Stimulated activated effector memory CD8-positive, alpha-beta T cell treated with anti-CD3 and anti-CD28 coated beads, Interleukin-12 subunit alpha, Interleukin-12 subunit beta, amount 100 ng/mL, for 72 hours (primary cell): ENCODE data around the gene PER1.

Experiments used
- ATAC-seq: fragments of 150-1000 bp; cut with Tn5 transposase; 2 replicates; pipeline ENCODE4 v1.10.0; 2021
- DNase-seq, 2 donors: peaks; one replicate each; pipeline ENCODE4 v3.0.0; 2021 to 2022; ENCODE audit warnings: low spot score in 2 of 2
- H3K27ac Mint-ChIP-seq: one replicate; pipeline ENCODE4 v1.8.0; 2022; ENCODE audit warnings: mild to moderate bottlenecking, mixed read lengths
- H3K36me3 Mint-ChIP-seq: one replicate; pipeline ENCODE4 v1.8.0; 2022; ENCODE audit warnings: mild to moderate bottlenecking, mixed read lengths
- H3K4me1 Mint-ChIP-seq: one replicate; pipeline ENCODE4 v1.8.0; 2022; ENCODE audit warnings: mixed read lengths
- H3K4me3 Mint-ChIP-seq: one replicate; pipeline ENCODE4 v1.8.0; 2022; ENCODE audit warnings: mild to moderate bottlenecking, mixed read lengths
- H3K9me3 Mint-ChIP-seq: one replicate; pipeline ENCODE4 v1.8.0; 2022; ENCODE audit warnings: mixed read lengths

PER1 gene

DNA sequence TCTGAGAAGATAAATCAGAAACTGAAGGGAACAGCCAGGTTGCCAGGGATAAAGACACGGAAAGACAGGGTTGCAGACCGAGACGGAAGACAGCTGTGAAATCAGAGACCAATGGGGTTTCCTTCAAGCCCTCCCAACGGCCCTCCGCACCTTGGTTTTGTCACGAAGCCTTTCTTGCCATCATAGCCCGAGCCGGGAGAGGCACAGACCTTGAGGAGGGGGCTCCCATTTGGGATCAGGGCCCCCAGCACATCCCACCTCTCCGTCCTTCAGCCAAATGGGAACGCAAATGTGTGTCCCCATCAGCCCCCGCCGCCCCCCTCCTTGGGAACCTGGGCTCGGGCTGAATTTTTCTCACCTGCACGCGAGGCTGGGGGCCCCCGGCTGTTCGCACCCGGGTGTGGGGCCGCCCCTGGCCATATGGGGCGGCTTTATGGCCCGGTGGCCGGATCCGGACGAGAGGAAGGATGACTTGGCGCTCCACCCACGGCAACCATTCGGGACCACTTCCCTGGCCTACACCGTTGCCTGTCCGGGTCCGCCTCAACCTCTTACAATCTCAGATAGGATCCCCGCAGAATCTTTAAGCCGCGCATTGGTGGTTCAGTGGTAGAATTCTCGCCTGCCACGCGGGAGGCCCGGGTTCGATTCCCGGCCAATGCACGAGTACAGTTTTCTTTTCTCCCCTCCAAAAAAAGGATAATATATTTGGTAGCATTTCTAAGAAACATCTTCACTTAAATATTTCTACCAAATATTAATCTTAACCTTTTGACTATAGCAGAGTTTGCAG, 26.9 kb downstream of the PER1 start:
- H3K9me3 Mint-ChIP-seq = no peaks in the 10 kb centered on the region
- H3K4me3 Mint-ChIP-seq = peak overlapping the region; percentile 82
- ATAC-seq = peak; percentile 43
- DNase-seq = peak; percentile 92 to 98
- peak overlapping the region; percentile 100 for H3K27ac Mint-ChIP-seq
- H3K36me3 Mint-ChIP-seq = peaks cover 47% of the 10 kb centered on the region
- peaks cover 63% of the 10 kb centered on the region for H3K4me1 Mint-ChIP-seq

DNA sequence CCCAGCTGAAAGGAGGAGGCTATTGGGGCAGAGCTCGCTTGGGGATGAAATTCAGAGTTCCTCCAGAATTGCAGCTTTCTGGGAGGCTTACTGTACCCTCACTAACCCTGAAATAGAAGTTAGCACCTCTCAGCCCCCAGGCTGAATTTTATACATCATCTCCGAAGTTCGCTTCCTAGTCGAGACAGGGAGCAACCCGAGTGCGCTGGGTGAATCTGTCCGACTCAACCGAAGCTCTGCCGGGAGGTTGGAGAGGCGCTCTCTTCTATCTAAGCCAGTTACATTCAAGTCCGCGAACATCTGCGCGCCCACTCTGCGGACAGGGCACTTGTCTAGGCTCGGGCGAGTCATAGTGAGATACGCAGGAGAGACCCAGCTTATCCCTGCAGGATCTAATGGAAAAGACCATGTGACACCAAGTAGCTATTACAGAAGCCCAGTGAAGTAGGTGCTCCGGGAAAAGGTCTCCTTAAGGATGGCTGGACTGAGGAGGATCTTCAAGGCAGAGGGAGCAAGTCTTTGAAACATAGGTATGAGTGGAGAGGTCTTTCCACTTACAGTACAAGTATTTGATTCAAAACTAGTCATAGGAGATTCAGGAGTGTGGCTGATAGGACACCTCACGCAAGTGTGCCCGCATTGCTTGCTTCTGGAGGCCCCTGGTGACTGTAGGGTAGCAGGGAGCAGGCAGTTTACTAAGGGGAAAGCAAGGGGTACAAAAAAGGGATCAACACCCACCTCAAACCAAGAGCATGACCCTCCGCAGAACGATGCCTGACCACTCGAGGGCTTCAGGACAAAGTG, 27.7 kb downstream of the PER1 start:
- Mint-ChIP-seq H3K4me1 (peaks cover 70% of the 10 kb centered on the region), H3K27ac (peak overlapping the region; percentile 100), H3K36me3 (peaks cover 55% of the 10 kb centered on the region), H3K9me3 (no peaks in the 10 kb centered on the region), H3K4me3 (peak overlapping the region; percentile 82)
- no peak for DNase-seq
- peak; percentile 6 for ATAC-seq

DNA sequence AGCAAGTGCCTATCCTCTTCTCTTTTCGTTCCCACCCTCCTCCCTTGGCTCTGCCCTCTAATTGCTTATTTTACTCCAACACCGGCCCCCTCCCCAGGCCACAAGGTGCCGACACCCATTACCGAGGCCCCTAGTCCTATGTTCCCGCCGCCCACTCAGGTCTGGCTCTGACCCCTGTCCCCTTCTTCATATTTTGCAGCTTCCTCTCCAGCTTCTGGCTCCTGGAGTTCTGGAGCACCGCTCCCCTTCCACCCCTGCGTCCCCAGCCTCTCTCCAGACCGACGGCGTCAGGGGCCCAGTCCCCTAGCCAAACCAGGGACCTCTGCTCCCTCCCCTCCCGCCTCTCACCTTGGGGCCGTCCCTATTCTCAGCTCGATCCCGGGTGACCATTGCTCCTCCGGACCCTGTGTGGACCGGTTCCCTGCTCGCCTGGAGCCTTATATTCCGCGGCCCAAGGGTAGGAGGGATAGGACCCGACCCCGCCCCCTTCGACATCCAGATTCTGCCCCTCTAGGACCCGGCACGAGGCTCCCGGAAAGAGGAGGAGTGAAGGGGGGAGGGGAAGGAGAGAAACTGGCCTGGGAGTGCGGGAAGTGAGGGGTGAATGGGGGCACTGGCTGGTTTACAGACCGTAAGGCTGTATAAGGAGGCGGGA, 28.4 kb downstream of the PER1 start, which contains the start of gene HES7:
Gene HES7 (minus strand): TSS at position 412 of the 655 bp plus-strand sequence. CDS start 22 bp downstream, at position 390.
- Mint-ChIP-seq H3K4me3 (peak within 1 kb of the TSS; percentile 82), H3K9me3 (no peaks in the 10 kb centered on the region), H3K36me3 (peaks cover 62% of the 10 kb centered on the region), H3K27ac (peak within 1 kb of the TSS; percentile 100), H3K4me1 (peaks cover 78% of the 10 kb centered on the region)
- no peak for DNase-seq
- ATAC-seq = no peak

DNA sequence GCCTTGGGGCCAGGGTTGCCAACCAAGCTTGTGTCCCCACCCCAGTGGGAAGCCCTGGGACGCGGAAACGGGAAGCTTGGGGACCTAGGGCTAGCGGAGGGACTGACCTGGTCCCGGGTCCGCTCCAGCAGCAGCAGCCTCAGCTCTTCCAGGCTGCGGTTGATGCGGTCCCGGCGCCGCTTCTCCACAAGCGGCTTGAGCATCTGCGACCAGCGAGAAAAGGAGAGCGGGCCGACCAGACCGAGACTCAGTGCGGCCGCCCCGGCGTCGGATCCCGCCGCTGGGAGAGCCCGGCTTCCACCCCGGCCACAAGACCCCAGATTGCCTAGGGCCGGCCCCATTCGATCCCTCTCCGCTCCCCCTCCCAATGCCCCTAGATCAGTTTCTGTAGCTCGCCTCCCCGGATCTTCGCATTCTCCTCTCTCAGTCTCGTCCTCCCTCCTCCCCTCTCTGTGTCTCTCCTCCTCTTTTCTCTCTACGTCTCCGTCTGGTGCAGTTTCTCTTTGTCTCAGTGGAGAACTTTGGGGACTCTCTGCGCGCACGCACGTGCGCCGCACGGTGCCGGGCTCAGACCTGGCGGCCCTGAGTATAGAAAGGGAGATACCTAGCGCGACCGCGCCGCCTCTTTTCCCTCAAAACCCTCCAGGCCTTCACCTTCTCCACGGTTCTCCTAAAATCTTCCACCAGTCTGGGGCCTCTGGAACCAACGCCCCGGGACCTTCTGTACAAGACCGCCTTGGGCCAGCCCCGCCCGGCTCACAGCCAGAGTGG, 29.1 kb downstream of the PER1 start:
- peak overlapping the region; percentile 82 for H3K4me3 Mint-ChIP-seq
- H3K36me3 Mint-ChIP-seq = peaks cover 69% of the 10 kb centered on the region
- ATAC-seq = peak; percentile 6
- peak in 1 of 2 donors; percentile 74 for DNase-seq
- H3K9me3 Mint-ChIP-seq = no peaks in the 10 kb centered on the region
- H3K27ac Mint-ChIP-seq = peak overlapping the region; percentile 36
- H3K4me1 Mint-ChIP-seq = peaks cover 85% of the 10 kb centered on the region

DNA sequence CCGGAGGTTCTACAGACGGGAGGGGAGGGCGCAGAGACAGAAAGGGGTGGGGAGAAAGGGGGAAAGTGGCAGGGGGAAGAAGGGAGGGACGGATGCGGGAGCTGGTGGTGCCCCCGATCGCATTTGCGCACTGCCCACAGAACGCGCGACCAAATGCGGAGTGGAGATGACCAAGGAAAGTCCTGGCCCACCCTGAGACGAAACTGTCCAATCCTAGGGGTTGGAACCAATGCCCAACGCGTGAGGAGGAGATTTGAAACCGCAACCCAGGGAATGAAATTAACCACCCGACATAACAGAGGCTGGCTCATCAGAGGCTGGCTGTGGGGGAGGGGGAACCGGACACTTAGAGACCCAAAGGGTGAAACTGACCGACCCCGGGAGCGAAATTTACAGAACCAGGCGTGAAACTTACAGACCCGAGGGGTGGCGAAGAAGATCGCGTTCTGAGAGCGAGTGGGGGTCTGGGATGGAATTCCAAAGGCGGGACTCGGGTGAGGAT, 29.7 kb downstream of the PER1 start:
- ATAC-seq (no peak), DNase-seq (peak in 1 of 2 donors; percentile 66)
- peak overlapping the region; percentile 82 for H3K4me3 Mint-ChIP-seq
- H3K36me3 Mint-ChIP-seq = peaks cover 71% of the 10 kb centered on the region
- H3K27ac Mint-ChIP-seq = no peak overlapping the region
- peaks cover 91% of the 10 kb centered on the region for H3K4me1 Mint-ChIP-seq
- no peaks in the 10 kb centered on the region for H3K9me3 Mint-ChIP-seq

DNA sequence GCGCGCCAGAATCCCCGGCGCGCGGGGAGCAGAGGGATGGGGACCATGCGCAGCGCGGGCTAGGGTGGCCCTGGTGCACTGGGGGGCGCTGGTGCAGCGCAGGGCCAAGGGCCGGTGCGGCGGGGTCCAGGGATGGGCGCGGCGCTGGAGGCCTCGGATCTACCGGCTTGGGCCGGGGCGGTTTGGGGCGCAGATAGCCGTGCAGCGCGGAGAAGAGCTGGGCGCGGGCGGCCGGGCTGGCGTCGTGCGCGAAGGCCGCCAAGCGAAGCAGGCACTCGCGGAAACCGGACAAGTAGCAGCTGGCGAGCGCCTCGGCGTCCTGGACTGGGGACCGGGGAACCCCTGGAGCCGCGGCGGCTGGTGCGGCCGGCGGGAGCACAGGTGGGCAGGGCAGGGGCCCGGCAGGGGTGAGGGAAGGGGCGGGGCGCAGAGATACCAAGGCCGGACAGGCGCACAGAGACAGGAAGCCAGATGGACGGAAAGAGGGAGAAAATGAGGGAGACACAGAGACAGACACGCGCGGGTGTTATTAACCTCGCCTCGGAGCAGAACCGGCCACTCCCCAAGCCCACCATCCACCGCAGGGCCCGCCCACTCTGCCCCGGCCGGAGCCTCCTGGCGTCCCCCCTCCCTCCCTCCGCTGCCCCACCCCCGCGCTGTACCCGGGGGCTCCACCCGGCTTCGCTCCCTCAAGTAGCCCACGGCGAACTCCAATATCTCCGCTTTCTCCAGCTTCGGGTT, 30.4 kb downstream of the PER1 start:
- no peaks in the 10 kb centered on the region for H3K9me3 Mint-ChIP-seq
- H3K27ac Mint-ChIP-seq = no peak overlapping the region
- H3K4me3 Mint-ChIP-seq = peak overlapping the region; percentile 82
- DNase-seq = peak; percentile 57 to 88
- peaks cover 86% of the 10 kb centered on the region for H3K4me1 Mint-ChIP-seq
- ATAC-seq = peak; percentile 45
- H3K36me3 Mint-ChIP-seq = peaks cover 70% of the 10 kb centered on the region

DNA sequence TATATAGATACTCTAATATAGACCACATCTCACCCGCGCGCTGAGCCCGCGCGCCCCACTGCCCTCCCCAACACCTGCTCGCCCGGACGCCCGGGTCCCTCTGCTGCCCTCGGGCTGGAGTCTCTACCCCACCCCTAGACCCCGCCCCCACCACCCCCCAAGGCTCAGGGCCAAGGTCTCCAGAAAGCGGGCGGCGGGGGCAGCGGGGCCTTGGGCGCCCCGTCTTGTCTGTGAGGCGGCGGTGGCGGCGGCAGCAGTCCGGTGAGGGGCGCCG, 30.9 kb downstream of the PER1 start:
- H3K27ac Mint-ChIP-seq = peak overlapping the region; percentile 100
- H3K4me1 Mint-ChIP-seq = peaks cover 81% of the 10 kb centered on the region
- H3K36me3 Mint-ChIP-seq = peaks cover 64% of the 10 kb centered on the region
- ATAC-seq (no peak), DNase-seq (no peak)
- H3K9me3 Mint-ChIP-seq = no peaks in the 10 kb centered on the region
- H3K4me3 Mint-ChIP-seq = peak overlapping the region; percentile 82

DNA sequence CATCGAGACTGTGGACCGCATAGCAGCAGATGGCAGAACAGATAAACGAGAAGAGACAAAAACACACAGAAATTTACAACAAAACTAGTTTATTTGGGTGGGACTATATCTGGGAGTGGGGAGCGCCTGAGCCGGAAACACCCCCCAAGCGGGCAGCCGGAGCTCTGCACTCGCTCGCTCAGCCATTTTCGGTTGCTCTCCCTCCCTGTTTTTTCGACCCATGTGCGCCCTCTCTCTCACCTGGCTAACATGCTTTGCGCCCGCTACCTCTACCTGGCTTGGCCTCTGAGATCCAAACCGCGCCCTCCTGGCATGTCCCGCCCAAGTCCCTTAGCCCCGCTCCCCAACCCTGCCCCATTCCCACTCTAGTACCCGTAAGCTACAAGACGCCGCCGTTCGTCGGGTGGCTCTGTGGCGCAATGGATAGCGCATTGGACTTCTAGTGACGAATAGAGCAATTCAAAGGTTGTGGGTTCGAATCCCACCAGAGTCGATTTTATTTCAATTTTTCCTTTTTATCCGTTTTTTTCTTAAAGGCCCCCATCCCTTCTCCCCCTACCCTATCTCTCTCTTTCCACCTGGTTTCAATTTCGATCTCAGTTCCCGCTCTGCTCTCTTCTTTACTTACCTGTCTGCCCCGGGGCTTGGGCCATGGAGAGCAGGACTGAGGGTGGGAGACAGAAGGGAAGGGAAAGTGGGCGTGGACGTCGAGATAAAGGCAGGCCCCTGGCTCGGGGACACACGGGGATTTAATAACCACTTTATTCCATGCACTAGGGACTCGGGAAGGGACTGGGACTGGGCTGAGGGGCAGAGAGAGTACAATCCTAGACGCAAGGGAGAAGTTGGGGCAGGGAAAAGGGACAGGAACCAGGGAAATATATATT, 31.4 kb downstream of the PER1 start:
- Mint-ChIP-seq H3K27ac (peak overlapping the region; percentile 100), H3K36me3 (peaks cover 59% of the 10 kb centered on the region), H3K4me1 (peaks cover 75% of the 10 kb centered on the region), H3K4me3 (peak overlapping the region; percentile 82), H3K9me3 (no peaks in the 10 kb centered on the region)
- peak; percentile 66 to 93 for DNase-seq
- ATAC-seq = peak; percentile 3

DNA sequence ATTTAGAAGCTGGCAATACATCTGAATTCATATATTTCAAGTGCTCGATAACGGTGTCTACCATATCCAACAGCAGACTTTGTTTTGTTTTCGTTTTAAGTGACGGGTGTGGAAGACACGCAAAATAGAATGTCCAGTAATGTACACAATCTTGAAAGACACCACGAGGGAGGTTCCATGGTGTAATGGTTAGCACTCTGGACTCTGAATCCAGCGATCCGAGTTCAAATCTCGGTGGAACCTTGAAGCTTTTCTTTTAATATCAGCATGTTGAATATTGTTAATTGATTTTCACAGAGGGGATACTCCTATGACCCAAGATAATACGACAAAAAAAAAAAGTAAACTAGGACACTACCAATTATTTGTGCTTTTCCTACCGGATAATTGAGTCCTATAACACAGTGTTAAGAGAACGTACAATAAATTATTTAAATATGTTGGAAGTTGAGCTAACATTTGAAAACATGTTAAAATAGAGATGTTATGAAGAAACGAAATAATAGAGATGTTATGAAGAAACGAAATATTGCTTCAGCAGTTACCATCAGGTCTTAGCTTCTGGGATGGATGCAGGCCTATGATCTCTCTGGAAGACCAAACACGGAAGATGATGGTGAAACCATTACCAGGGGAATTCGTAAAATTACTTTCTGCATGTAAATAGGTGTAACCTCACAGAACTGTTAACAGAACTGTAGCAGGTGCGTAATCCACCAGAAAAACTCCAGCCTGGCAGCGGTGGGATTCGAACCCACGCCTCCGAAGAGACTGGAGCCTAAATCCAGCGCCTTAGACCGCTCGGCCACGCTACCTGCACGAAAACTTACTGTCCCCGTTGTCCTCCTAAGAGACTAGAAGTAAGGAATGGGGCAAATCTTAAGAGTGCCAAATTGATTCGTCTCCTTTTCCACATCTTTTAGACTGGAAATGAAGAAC, 32.4 kb downstream of the PER1 start:
- Mint-ChIP-seq H3K9me3 (no peaks in the 10 kb centered on the region), H3K36me3 (peaks cover 50% of the 10 kb centered on the region), H3K4me3 (peak overlapping the region; percentile 82), H3K4me1 (peaks cover 66% of the 10 kb centered on the region), H3K27ac (peak overlapping the region; percentile 100)
- ATAC-seq (peak; percentile 42), DNase-seq (peak; percentile 85 to 98)

DNA sequence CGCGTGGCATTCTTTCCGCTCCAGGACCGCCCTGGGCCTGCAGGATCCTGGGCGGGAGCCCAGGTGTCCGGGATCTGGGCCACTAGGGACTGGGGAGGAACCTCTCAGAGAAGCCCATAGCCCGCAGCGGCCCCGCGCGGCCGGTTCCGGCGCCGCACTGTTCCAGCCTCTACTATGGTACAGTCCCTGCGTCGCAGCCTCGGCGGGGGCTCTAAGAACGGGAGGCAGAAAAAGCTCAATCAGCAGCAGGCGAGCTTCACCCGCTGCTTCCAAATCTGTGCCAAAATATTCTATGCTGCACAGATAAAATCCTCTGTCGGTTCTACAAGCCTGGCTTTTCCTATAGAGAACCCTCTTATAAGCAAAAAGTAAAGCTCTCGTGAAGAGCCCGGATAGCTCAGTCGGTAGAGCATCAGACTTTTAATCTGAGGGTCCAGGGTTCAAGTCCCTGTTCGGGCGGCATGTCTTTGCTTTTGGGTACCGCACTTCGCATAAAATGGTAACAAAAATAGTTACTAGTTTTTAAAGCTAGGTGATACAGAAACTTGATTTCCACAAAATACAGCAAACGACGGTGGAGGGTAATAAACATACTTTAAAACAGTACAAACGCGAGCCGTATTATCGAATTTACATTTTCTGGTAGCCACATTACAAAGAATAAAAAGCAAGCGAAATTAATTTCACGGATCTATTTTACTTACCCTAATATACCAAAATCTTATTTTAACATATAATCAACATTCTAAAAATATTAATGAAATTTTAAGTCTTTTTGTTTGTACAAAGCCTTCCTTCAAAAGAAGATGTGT, 33.2 kb downstream of the PER1 start:
- H3K4me1 Mint-ChIP-seq = peaks cover 57% of the 10 kb centered on the region
- peak overlapping the region; percentile 100 for H3K27ac Mint-ChIP-seq
- DNase-seq (peak; percentile 81 to 93), ATAC-seq (peak; percentile 80)
- peaks cover 41% of the 10 kb centered on the region for H3K36me3 Mint-ChIP-seq
- no peaks in the 10 kb centered on the region for H3K9me3 Mint-ChIP-seq
- peak overlapping the region; percentile 82 for H3K4me3 Mint-ChIP-seq

DNA sequence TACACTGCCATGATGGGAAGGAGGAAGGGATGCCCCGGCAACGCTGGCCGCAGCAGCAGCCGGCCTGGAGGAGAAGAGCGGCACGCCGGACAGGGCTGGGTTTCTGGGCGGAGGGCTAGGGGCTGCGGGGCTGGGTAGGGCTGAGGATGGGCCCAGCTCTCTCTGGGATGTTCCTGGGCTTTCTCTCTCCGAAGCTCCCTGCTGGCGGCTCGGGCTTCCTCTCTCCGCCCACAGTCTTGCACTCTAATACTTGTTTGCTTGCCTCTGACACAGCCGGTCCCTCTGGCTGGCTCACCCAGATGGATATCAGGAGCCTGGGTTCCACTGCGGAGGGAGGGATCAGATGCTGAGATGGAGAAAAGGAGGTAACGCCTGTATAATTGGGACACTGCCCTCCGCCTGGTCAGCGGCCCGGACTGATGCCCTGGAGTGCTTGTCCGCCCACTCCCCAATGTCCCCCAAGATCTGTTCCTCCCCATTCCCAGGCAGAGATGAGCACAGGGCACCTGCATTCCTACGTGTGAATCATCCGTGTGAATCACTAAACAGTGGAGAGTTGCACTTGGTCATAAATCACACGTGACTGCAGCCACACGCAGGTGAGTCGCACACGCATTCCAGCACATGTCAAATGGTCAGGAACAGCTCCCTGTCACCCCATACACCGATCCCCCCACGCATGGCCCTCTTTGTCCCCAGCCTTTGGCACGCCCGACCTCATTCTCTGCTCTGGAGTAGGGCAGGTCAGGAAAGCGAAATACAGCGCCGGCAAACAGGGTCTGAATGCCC, 34.0 kb downstream of the PER1 start, which contains the start of gene ALOXE3:
Gene ALOXE3 (minus strand): TSS at position 535 of the 789 bp plus-strand sequence. CDS start 524 bp downstream, at position 11.
- Mint-ChIP-seq H3K27ac (peak within 1 kb of the TSS; percentile 100), H3K9me3 (no peaks in the 10 kb centered on the region), H3K36me3 (peaks cover 39% of the 10 kb centered on the region), H3K4me1 (peaks cover 49% of the 10 kb centered on the region), H3K4me3 (peak within 1 kb of the TSS; percentile 82)
- peak; percentile 2 for ATAC-seq
- no peak for DNase-seq
